ENCODE measurements around the gene SCYL1.

DNA sequence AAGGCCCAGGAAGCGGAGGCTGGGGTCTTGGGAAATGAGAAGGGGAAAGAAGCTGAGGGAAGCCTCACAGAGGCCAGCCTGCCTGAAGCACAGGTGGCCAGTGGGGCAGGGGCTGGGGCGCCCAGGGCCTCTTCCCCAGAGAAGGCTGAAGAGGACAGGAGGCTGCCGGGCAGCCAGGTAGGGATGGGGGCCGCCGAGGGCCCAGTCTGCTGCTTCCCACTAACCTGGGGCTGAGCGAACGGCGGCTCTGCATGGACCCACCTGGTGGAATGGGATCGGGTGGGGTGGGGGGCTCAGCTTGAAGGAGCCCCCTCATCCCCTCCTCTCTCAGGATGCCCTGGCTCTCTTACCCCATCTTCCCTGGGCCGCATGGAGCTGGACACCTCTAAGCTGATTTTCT, 58.7 kb downstream of the SCYL1 start:
- TF ChIP-seq, protein P1, sequence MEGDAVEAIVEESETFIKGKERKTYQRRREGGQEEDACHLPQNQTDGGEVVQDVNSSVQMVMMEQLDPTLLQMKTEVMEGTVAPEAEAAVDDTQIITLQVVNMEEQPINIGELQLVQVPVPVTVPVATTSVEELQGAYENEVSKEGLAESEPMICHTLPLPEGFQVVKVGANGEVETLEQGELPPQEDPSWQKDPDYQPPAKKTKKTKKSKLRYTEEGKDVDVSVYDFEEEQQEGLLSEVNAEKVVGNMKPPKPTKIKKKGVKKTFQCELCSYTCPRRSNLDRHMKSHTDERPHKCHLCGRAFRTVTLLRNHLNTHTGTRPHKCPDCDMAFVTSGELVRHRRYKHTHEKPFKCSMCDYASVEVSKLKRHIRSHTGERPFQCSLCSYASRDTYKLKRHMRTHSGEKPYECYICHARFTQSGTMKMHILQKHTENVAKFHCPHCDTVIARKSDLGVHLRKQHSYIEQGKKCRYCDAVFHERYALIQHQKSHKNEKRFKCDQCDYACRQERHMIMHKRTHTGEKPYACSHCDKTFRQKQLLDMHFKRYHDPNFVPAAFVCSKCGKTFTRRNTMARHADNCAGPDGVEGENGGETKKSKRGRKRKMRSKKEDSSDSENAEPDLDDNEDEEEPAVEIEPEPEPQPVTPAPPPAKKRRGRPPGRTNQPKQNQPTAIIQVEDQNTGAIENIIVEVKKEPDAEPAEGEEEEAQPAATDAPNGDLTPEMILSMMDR (IDR thresholded peaks at IDR 0.05) = no peak
- no peak for TF ChIP-seq POLR2A (IDR thresholded peaks at IDR 0.05)

Data from tibial nerve (tissue), 3 donors.